Measurements from ENCODE around the gene OR6C68.
"Not testable (repeated sequence)": the region's sequence is repeated elsewhere in the genome, so short reads cannot be mapped to it uniquely, and the experiment has no call there.

The OR6C68 gene

DNA sequence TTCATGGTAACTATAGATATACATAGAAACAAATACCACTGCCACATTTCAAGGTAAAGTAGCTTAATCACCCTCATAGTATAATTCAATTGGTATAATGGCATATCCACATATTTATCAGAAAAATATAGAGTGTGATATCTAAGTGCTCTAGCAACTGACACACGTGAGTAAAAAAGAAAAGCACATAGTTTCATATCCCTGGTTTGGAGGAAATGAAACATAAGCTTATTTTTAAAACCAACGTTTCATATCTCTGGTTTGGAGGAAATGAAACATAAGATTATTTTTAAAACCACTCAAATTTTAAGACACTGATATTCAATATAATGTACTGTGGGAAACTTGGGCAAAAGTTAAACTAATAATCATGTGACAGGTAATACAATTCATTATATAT lies 24.3 kb upstream of the OR6C68 start:
- intact Hi-C loops (cut with DNase I; ENCODE audit: low total_unique reads) = no loop called here
- no peak for DNase-seq
- Histone ChIP-seq H3K4me3 (no peak overlapping the region), H3K36me3 (no peaks in the 10 kb centered on the region), H3K27me3 (no peaks in the 10 kb centered on the region), H3K27ac (no peak overlapping the region), H3K4me1 (no peaks in the 10 kb centered on the region), H3K9me3 (no peaks in the 10 kb centered on the region)
- TF ChIP-seq, protein P1, sequence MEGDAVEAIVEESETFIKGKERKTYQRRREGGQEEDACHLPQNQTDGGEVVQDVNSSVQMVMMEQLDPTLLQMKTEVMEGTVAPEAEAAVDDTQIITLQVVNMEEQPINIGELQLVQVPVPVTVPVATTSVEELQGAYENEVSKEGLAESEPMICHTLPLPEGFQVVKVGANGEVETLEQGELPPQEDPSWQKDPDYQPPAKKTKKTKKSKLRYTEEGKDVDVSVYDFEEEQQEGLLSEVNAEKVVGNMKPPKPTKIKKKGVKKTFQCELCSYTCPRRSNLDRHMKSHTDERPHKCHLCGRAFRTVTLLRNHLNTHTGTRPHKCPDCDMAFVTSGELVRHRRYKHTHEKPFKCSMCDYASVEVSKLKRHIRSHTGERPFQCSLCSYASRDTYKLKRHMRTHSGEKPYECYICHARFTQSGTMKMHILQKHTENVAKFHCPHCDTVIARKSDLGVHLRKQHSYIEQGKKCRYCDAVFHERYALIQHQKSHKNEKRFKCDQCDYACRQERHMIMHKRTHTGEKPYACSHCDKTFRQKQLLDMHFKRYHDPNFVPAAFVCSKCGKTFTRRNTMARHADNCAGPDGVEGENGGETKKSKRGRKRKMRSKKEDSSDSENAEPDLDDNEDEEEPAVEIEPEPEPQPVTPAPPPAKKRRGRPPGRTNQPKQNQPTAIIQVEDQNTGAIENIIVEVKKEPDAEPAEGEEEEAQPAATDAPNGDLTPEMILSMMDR (IDR thresholded peaks at IDR 0.05) = no peak

DNA sequence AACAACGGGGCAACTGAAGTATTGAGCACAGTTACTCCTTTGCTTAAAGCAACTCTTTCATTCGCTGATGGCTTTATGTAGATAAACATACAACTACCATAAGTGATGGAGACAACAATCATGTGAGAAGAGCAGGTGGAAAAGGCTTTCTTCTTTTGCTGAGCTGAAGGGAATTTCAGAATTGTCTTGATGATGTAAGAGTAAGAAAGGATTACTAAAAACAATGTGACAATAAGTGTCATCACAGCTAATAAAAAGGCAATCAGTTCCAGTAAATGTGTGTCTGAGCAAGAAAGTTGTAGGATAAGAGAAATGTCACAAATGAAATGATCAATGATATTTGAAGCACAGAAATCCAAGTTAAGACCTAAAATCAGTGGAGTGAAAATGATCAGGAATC lies 22.9 kb upstream of the OR6C68 start:
- no peak overlapping the region for H3K4me3 ChIP-seq
- no peak for DNase-seq
- no peaks in the 10 kb centered on the region for H3K9me3 ChIP-seq
- intact Hi-C loops (cut with DNase I; ENCODE audit: low total_unique reads) = no loop called here
- TF ChIP-seq, protein P1 (IDR thresholded peaks at IDR 0.05) = no peak
- H3K27me3 ChIP-seq = no peaks in the 10 kb centered on the region
- H3K36me3 ChIP-seq = no peaks in the 10 kb centered on the region
- H3K4me1 ChIP-seq = no peaks in the 10 kb centered on the region
- no peak overlapping the region for H3K27ac ChIP-seq

DNA sequence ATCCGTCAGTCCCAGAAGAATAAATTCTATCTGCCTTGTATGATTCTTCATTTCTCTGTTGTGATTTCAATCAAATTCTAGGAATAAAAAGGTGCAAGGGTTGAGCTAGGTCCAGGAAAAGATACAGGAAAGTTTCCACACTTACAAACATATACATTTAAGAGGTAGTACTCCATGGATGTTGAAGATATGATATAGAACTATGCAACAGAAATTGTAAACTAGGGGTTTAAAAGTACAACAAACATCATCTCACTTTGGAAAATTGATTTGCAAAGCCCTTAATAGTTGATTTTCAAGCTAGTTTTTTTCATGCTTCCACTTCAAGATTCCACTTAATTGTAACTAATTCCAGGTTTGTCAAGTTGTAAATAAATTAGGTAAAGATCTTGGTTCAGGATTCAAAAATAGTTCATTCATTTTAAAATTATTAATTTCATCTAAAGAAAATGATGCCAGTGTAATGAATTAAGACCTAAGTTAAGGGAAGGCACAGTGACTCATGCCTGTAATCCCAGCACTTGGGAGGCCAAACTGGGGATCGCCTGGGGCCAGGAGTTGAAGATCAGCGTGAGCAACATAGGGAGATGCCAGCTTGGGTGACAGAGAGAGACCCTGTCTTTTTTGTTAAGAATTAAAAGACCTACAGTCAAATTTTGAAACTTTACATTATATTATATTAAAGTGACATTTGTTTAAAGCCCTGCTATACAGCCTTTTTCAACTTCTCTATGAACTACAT lies 21.9 kb upstream of the OR6C68 start, which contains the start of gene OR6C70:
TSS of gene OR6C70 (minus strand) at position 51 of the 742 bp plus-strand sequence. CDS start at position 51, 0 bp downstream.
- no peak for DNase-seq
- no peaks in the 10 kb centered on the region for H3K4me1 ChIP-seq
- H3K27ac ChIP-seq = no peak within 1 kb of the TSS
- no peaks in the 10 kb centered on the region for H3K9me3 ChIP-seq
- no peaks in the 10 kb centered on the region for H3K27me3 ChIP-seq
- intact Hi-C loops (cut with DNase I; ENCODE audit: low total_unique reads) = no loop called here
- no peaks in the 10 kb centered on the region for H3K36me3 ChIP-seq
- H3K4me3 ChIP-seq = no peak within 1 kb of the TSS
- TF ChIP-seq, protein P1 (IDR thresholded peaks at IDR 0.05) = no peak

DNA sequence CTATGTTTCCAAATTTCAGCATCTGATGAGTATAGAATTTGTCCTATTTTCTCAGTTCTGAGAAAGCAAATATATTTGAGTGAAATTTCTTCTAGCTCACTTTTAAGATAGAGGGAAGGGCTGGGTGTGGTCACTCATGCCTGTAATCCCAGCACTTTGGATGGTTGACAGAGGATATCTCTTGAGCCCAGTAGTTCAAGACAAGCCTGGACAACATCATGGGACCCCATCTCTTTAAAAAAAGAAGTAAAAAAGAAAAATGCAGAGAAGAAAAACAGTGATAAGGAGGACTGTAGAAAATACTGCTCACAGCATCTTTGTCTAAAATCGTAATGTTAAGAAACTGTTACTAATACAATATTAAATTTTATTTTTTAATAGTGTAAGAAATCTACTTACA lies 19.9 kb upstream of the OR6C68 start:
- intact Hi-C loops (cut with DNase I; ENCODE audit: low total_unique reads) = no loop called here
- Histone ChIP-seq H3K4me3 (no peak overlapping the region), H3K4me1 (no peaks in the 10 kb centered on the region), H3K27me3 (no peaks in the 10 kb centered on the region), H3K36me3 (no peaks in the 10 kb centered on the region), H3K27ac (no peak overlapping the region), H3K9me3 (no peaks in the 10 kb centered on the region)
- DNase-seq = no peak
- TF ChIP-seq, protein P1 (IDR thresholded peaks at IDR 0.05) = no peak

DNA sequence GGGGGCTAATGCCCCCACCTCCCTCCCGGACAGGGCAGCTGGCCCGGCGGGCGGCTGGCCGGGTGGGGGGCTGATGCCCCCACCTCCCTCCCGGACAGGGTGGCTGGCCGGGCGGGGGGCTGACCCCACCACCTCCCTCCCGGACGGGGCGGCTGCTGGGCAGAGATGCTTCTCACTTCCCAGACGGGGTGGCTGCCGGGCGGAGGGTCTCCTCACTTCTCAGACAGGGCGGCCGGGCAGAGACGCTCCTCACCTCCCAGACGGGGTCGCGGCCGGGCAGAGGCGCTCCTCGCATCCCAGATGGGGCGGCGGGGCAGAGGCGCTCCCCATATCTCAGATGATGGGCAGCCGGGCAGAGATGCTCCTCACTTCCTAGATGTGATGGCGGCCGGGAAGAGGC lies 13.0 kb upstream of the OR6C68 start:
- H3K9me3 ChIP-seq; H3K36me3 ChIP-seq; H3K27ac ChIP-seq; DNase-seq; H3K27me3 ChIP-seq; H3K4me3 ChIP-seq; H3K4me1 ChIP-seq; intact Hi-C loops (cut with DNase I; ENCODE audit: low total_unique reads): not testable (repeated sequence)

DNA sequence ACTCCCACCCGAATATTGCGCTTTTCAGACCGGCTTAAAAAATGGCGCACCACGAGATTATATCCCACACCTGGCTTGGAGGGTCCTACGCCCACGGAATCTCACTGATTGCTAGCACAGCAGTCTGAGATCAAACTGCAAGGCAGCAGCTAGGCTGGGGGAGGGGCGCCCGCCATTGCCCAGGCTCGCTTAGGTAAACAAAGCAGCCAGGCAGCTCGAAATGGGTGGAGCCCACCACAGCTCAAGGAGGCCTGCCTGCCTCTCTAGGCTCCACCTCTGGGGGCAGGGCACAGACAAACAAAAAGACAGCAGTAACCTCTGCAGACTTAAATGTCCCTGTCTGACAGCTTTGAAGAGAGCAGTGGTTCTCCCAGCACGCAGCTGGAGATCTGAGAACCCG lies 7.9 kb upstream of the OR6C68 start:
- H3K4me3 ChIP-seq; H3K27me3 ChIP-seq; H3K4me1 ChIP-seq; H3K36me3 ChIP-seq; H3K9me3 ChIP-seq; intact Hi-C loops (cut with DNase I; ENCODE audit: low total_unique reads); DNase-seq; H3K27ac ChIP-seq: not testable (repeated sequence)

DNA sequence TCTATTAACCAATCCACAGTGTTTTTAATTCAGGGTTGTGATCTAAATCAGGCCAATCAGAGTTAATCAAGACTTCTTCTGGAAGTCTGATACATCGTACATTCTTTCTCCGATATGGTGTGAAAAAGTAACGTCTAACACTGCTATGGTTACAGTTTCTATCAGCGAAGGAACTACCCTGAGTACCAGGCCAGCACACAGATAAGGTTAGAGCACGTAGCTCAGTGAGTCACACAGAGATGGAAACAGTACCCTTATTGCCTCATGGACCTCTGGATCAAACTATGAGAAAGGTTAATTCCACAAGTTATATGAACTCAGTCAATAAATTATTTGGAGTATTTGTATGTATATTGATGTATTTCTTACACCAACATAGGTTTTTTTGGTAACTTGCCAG lies 3.3 kb downstream of the OR6C68 start:
- H3K36me3 ChIP-seq = no peaks in the 10 kb centered on the region
- H3K9me3 ChIP-seq = no peaks in the 10 kb centered on the region
- no peak overlapping the region for H3K27ac ChIP-seq
- intact Hi-C loops (cut with DNase I; ENCODE audit: low total_unique reads) = no loop called here
- no peaks in the 10 kb centered on the region for H3K27me3 ChIP-seq
- H3K4me1 ChIP-seq = no peaks in the 10 kb centered on the region
- no peak for DNase-seq
- H3K4me3 ChIP-seq = no peak overlapping the region
- TF ChIP-seq, protein P1 (IDR thresholded peaks at IDR 0.05) = no peak
